Aorta (tissue), 5 donors: ENCODE measurements around the gene TLN1. TPM values are rescaled to one million over a fixed set of nuclear protein-coding genes. Genes with fewer than 3 reads are reported as not detected.
A peak's percentile ranks its signal among the peaks of the same experiment; 100 is the strongest.

Experiments used
- ATAC-seq: fragments of 200-7000 bp; cut with Tn5 transposase; one replicate; pipeline ENCODE4 v1.9.1; 2022; ENCODE audit warnings: moderate library complexity; ENCODE audit not compliant: low FRiP score
- DNase-seq, 2 donors: peaks; one replicate each; pipeline ENCODE4 v3.0.0-alpha.2; 2020
- H3K27ac ChIP-seq, 2 donors: one replicate each; pipeline ENCODE4 v1.5.1; 2013; ENCODE audit warnings: low read length in 2 of 2, mild to moderate bottlenecking in 2 of 2, moderate library complexity in 2 of 2, control low read depth in 1 of 2, inconsistent platforms in 1 of 2, low read depth in 1 of 2
- H3K27me3 ChIP-seq, 2 donors: one replicate each; pipeline ENCODE4 v1.6.1; 2013; ENCODE audit warnings: control low read depth in 1 of 2, low read length in 1 of 2, mild to moderate bottlenecking in 1 of 2, moderate library complexity in 1 of 2; ENCODE audit not compliant: insufficient read depth in 2 of 2, control insufficient read depth in 1 of 2
- H3K36me3 ChIP-seq, 2 donors: one replicate each; pipeline ENCODE4 v1.6.1; 2013; ENCODE audit warnings: control low read depth in 1 of 2, low read length in 1 of 2, mild to moderate bottlenecking in 1 of 2; ENCODE audit not compliant: insufficient read depth in 2 of 2, control insufficient read depth in 1 of 2
- H3K4me1 ChIP-seq, 2 donors: one replicate each; pipeline ENCODE4 v1.6.1; 2013; ENCODE audit warnings: low read length in 2 of 2, control low read depth in 1 of 2, mild to moderate bottlenecking in 1 of 2, moderate library complexity in 1 of 2; ENCODE audit not compliant: insufficient read depth in 2 of 2, control insufficient read depth in 1 of 2
- H3K4me3 ChIP-seq, 2 donors: one replicate each; pipeline ENCODE4 v1.5.1; 2013; ENCODE audit warnings: low read length in 2 of 2, control low read depth in 1 of 2, mild to moderate bottlenecking in 1 of 2
- H3K9me3 ChIP-seq: one replicate; pipeline ENCODE4 v1.6.1; 2013; ENCODE audit warnings: mild to moderate bottlenecking, low read length; ENCODE audit not compliant: control insufficient read depth
- WGBS, 2 donors: extraction: QIAGEN DNeasy Blood & Tissue Kit; methylation state at CpG; one replicate each; pipeline ENCODE4 v1.1.7; 2013; 5-methylcytosine and 5-hydroxymethylcytosine counted together
- intact Hi-C, 2 donors: fragments of 100-400 bp; cut with DNase I; formaldehyde crosslinking; loops; one replicate each; pipeline versions ENCODE4 v1.14.2 to v1.15.0; 2022
- polyA plus RNA-seq, 2 donors: library from polyadenylated mRNA; stranded (reverse); fragments of 200-250 nt; gene quantifications; one replicate each; pipeline ENCODE4 v1.2.3, GENCODE V29; 2013
- total RNA-seq, 2 donors: library from RNA; stranded (reverse); fragmentation: NEBNext Ultra II Directional; extraction: Animal tissue kit (Norgen Biotek cat#: 25700); gene quantifications; one replicate each; pipeline ENCODE4 v1.2.1, GENCODE V29; 2021
- donor health status: healthy with polysubstance abuse.
- donor health status: Bipolar disorder and iron deficiency.
- donor health status: DM: no; HTN: no; CAD: no.
- donor health status: DM: no; HTN: no; CAD: no.
- donor health status: DM: yes; HTN: yes; CAD: no.

TLN1 gene
- total and polyA plus RNA-seq, 4 donors: 160 to 1,271 (median 558) TPM

DNA sequence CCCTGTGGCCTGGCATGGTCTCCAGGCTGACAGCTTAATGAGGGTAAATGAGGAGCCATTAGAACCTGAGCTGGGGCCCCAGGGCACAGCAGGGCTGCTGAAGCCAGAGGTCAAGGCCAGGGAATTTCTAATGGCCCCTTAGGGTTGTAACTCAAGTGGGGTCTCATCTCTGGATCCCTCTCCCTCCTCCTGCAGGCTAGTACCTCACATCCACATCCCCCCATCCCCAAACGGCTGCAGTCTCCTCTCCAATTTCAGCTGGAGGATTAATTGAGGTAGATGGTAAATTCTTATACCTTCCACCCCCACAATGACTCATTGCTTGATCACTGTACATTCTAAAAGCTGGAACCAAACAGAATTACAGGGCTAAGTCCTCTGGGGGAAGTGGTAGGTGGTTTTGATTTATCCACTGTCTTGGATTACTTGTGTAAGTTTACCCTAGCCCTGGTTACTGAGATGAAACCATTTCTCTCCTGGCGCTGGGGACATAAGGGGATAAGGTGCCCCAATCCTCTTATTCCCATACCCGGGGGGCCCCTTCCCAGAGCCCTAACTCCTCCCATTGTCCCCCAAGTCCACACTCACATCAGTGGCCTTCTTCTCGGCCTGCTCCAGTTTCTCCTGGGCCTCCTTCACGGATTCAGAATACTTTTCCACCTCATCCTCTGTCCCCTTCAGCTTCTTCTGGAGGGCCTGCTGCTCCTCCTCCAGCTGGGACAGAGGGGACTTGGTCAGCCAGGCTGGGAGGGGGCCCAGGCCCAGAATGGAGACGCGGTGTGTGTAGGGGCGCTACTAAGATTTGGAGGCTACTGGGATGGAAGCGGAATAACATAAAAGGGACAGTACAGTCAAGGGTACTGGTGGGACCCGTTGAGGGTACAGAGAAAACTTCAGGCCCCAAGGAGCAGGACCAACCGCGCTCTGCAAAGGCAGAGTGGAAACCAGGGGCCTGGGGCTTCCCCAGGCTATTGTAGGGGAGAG lies 43.1 kb downstream of the TLN1 start:
- WGBS, 2 donors: 3 to 6% methylated on average over 12 of the region's 12 CpGs
- no peak for DNase-seq
- peak overlapping the region; percentile 91 to 95 for H3K4me3 ChIP-seq
- H3K9me3 ChIP-seq: no peaks in the 10 kb centered on the region
- intact Hi-C loops: loop anchor here in 1 of 2 donors (2.0 kb wide), 1 partner anchor 28 kb away; no protein-coding TSS in a partner anchor
- H3K36me3 ChIP-seq: peaks cover 0 to 17% of the 10 kb centered on the region in 2 donors
- peak overlapping the region; percentile 83 to 87 for H3K27ac ChIP-seq
- no peaks in the 10 kb centered on the region for H3K4me1 ChIP-seq
- no peaks in the 10 kb centered on the region for H3K27me3 ChIP-seq
- no peak for ATAC-seq

DNA sequence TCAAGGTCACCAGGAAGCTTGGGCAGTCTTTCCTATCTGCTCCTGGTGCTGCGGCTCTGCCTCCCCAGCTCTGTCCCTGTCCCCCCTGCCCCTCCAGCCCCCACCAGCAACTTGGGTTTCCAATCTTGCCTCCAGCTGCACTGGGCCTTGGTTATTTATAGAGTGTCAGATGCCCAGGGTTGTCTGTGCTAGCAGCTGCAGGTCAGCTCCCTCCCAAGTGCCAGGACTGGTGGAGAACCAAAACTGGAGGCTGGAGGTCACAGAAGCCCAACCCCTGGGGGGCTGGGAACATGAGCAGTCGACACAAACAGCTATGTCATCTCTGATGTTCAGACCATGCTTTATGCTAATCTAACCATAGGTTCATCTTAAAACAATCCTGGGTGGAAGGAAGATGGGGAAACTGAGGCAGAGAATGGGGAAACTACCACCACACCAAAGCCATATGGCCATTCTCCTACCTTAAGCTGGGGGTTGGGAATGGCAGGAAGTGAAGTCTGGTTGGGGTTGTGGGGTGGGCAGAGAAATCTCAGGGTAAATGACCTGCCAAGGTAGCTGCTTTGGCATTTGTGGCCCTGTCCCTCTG lies 43.9 kb downstream of the TLN1 start:
- intact Hi-C loops: loop anchor here (2.0 kb wide), 2 partner anchors 27 to 41 kb away; no protein-coding TSS in a partner anchor
- Histone ChIP-seq H3K27me3 (no peaks in the 10 kb centered on the region), H3K9me3 (no peaks in the 10 kb centered on the region), H3K4me3 (peak overlapping the region; percentile 91 to 95), H3K27ac (peak overlapping the region in 1 of 2 donors; percentile 87), H3K36me3 (peaks cover 0 to 22% of the 10 kb centered on the region in 2 donors), H3K4me1 (no peaks in the 10 kb centered on the region)
- ATAC-seq (no peak), DNase-seq (no peak)
- 3 to 7% methylated on average over 2 of the region's 2 CpGs for WGBS, 2 donors

DNA sequence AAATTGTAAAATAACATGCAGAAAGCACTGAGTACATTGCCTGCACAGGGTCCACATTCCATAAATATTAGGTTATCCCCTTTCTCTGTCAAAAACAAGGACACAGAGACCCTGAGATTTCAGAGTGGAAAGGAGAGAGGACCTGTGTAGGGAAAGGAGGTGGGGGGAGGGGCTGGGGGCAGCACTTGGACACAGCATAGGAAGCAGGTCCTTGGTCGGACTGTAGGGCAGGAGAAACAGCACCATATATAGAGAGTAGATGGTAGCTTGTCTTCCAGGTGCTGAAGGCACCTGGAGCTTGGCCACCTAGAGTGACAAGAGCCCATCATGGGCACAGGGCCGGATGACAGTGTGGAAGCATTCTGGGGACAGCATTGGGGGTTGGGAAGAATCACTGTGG lies 44.7 kb downstream of the TLN1 start:
- Histone ChIP-seq H3K27ac (peak overlapping the region in 1 of 2 donors; percentile 6), H3K4me1 (no peaks in the 10 kb centered on the region), H3K36me3 (peaks cover 0 to 26% of the 10 kb centered on the region in 2 donors), H3K27me3 (no peaks in the 10 kb centered on the region), H3K4me3 (peak overlapping the region; percentile 91 to 95), H3K9me3 (no peaks in the 10 kb centered on the region)
- DNase-seq (no peak), ATAC-seq (no peak)
- intact Hi-C loops: loop anchor here in 1 of 2 donors (2.0 kb wide), 1 partner anchor 41 kb away; no protein-coding TSS in a partner anchor
- WGBS, 2 donors: 4 to 11% methylated on average over 2 of the region's 2 CpGs

DNA sequence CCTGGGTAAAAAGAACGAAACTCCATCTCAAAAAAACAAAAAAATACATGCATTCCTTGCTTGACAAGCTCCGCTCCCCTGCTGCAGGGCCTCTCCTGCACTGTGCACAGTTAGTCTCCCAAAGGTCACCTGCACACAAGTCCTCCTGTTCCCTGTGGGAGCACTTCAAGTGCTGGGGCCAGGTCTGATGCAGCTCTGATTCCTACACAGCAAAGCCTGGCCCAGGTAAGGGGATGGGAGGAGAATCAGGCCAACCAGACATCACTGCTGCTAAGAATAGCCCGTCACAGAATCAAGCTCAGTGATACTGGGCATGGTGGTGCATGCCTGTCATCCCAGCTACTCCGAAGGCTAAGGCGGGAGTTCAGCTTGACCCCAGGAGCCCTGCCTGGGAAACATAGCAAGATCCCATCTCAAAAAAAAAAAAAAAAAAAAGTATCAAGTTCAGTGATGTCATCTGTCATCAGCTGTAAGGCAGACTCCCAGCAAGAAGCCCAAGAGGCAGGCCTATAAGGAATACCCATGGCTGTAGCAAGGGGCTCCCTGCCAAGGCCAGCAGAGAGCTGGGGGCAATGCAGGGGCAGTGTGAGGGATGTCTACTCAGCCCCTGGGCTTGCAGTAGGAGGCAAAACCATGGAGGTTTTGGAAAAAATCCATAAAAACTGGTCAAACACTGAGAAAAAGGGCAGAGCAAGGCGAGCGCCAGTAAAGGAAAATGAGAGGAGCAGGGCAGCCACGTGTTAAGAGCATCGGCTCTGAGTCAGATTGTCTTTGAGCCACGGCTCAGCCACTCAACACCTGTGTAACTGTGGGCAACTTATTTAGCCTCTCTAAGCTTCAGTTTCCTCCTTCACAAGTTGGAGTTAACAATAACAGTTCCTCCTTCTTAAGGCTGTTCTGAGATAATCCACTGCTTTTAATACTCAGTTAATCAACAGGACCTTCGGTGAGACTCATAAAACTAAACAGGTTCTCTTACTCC lies 45.5 kb downstream of the TLN1 start:
- peaks cover 0 to 26% of the 10 kb centered on the region in 2 donors for H3K36me3 ChIP-seq
- no peaks in the 10 kb centered on the region for H3K27me3 ChIP-seq
- DNase-seq (no peak), ATAC-seq (no peak)
- peak overlapping the region; percentile 91 to 95 for H3K4me3 ChIP-seq
- H3K9me3 ChIP-seq: no peaks in the 10 kb centered on the region
- H3K4me1 ChIP-seq: no peaks in the 10 kb centered on the region
- 5 to 9% methylated on average over 11 of the region's 11 CpGs for WGBS, 2 donors
- H3K27ac ChIP-seq: peak overlapping the region; percentile 23 to 65
- intact Hi-C loops: loop anchor here in 1 of 2 donors (2.0 kb wide), 1 partner anchor 42 kb away; no protein-coding TSS in a partner anchor

DNA sequence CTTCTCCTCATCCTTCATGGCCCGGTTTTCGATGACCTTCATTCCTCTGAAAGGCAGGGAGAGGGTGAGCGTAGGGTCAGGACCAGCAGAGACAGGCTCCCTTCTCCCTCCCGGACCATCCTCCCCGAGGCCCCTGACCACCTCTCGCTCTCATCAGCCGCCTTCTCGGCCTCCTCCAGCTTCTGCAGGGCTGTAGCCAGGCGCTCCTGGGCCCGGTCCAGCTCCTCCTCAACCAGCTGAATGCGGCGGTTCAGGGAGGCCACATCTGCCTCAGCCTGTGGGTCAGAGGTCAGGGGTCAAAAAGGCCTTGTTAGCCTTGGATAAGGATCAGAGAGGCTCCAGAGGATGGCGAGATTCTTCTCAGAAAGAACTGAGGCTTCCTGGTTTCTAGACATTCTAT lies 46.5 kb downstream of the TLN1 start:
- Histone ChIP-seq H3K36me3 (peaks cover 0 to 26% of the 10 kb centered on the region in 2 donors), H3K9me3 (no peaks in the 10 kb centered on the region), H3K27me3 (no peaks in the 10 kb centered on the region), H3K27ac (peak overlapping the region in 1 of 2 donors; percentile 66), H3K4me3 (peak overlapping the region; percentile 6 to 7), H3K4me1 (no peaks in the 10 kb centered on the region)
- ATAC-seq: no peak
- 16 to 29% methylated on average over 13 of the region's 13 CpGs for WGBS, 2 donors
- intact Hi-C loops: no loop called here
- peak in 1 of 2 donors; percentile 72 for DNase-seq

DNA sequence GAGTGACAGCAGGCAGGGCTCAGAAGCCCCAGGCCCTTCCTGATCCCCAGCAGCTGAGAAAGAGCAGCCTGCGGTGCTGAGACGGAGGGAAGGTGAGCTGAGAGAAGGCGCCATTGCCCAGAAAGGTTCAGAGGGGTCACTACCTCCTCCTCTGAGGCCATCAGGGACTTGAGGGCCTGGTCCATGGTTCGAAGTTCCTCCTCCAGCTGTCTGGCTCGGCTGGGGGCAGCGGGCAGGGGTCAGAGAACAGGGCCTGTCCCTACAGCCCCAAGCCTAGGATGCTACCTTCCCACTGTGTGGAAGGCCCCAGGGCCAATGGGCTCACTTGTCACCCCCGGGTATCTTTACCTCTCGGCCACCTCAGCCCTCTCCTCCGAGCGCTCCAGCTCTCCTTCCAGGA lies 47.1 kb downstream of the TLN1 start:
- peaks cover 0 to 26% of the 10 kb centered on the region in 2 donors for H3K36me3 ChIP-seq
- H3K27ac ChIP-seq: peak overlapping the region in 1 of 2 donors; percentile 66
- ATAC-seq (no peak), DNase-seq (no peak)
- no peaks in the 10 kb centered on the region for H3K4me1 ChIP-seq
- H3K4me3 ChIP-seq: peak overlapping the region; percentile 6 to 7
- intact Hi-C loops: no loop called here
- H3K27me3 ChIP-seq: no peaks in the 10 kb centered on the region
- WGBS, 2 donors: 59 to 64% methylated on average over 10 of the region's 10 CpGs
- no peaks in the 10 kb centered on the region for H3K9me3 ChIP-seq

DNA sequence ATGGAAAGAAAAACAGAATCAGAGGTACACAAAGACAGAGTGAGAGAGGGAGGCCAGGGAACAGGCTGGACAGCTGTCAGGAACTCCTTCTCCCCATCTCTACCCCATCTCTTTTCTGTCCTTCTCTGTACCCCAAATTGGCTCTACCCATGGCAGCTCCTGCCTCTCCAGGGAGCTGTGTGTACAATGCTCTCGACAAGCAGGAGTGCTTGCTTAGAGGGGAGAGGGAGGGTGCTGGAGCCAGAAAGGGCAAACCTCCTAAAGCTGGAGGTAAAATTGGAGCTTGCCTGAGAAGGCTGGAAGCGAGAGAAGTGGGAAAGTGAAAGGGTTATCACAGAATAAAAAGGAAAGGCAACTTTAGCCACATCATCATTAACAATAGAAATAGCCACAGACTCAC lies 48.7 kb downstream of the TLN1 start:
- DNase-seq (no peak), ATAC-seq (no peak)
- WGBS, 2 donors: 7 to 16% methylated on average over 2 of the region's 2 CpGs
- Histone ChIP-seq H3K4me3 (no peak overlapping the region), H3K36me3 (peaks cover 0 to 26% of the 10 kb centered on the region in 2 donors), H3K4me1 (no peaks in the 10 kb centered on the region), H3K27ac (peak overlapping the region in 1 of 2 donors; percentile 59), H3K27me3 (no peaks in the 10 kb centered on the region), H3K9me3 (no peaks in the 10 kb centered on the region)
- intact Hi-C loops: no loop called here
